ENCODE measurements around the gene RYR3. TPM values are rescaled to one million over a fixed set of nuclear protein-coding genes. Genes with fewer than 3 reads are reported as not detected.

The RYR3 gene
- total and polyA plus RNA-seq, 4 donors: 0.09 to 1.4 (median 0.47) TPM

DNA sequence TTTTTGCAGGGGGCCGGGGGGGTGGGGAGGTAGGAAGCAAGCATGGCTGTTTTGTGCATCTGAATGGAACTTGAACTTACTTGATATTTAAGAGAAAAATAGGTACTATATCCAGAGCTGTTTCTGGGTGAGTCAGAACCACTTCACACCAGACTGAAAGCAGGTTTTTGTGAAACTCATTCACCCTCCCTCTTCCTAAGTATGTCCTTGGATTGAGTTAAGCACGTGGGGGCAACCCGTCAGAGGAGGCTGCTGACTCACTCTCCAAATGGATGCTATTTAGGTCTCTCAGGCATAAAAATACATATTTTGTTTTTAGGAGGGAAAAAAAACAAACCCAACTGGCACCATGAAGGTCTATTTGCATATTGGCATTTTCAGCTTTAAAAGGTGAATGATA lies 270.3 kb downstream of the RYR3 start:
- Histone ChIP-seq H3K4me3 (no peak overlapping the region), H3K36me3 (ENCODE audit: control insufficient read depth in 4 of 4, insufficient read depth in 4 of 4, low read length in 4 of 4) (no peaks in the 10 kb centered on the region), H3K9me3 (ENCODE audit: control insufficient read depth in 4 of 4, insufficient read depth in 3 of 4, low read length in 3 of 4) (no peaks in the 10 kb centered on the region), H3K4me1 (ENCODE audit: control insufficient read depth in 5 of 5, insufficient read depth in 5 of 5, low read length in 5 of 5) (no peaks in the 10 kb centered on the region), H3K27ac (ENCODE audit: low read depth in 1 of 2, low read length in 1 of 2) (no peak overlapping the region), H3K27me3 (ENCODE audit: control insufficient read depth in 3 of 3, insufficient read depth in 3 of 3, low read length in 2 of 3) (no peaks in the 10 kb centered on the region), H3K9ac (ENCODE audit: insufficient read depth in 1 of 2, low read length in 2 of 2) (no peak overlapping the region)
- ATAC-seq (ENCODE audit: insufficient read depth, low FRiP score): peak; percentile 77
- TF ChIP-seq, protein P1, sequence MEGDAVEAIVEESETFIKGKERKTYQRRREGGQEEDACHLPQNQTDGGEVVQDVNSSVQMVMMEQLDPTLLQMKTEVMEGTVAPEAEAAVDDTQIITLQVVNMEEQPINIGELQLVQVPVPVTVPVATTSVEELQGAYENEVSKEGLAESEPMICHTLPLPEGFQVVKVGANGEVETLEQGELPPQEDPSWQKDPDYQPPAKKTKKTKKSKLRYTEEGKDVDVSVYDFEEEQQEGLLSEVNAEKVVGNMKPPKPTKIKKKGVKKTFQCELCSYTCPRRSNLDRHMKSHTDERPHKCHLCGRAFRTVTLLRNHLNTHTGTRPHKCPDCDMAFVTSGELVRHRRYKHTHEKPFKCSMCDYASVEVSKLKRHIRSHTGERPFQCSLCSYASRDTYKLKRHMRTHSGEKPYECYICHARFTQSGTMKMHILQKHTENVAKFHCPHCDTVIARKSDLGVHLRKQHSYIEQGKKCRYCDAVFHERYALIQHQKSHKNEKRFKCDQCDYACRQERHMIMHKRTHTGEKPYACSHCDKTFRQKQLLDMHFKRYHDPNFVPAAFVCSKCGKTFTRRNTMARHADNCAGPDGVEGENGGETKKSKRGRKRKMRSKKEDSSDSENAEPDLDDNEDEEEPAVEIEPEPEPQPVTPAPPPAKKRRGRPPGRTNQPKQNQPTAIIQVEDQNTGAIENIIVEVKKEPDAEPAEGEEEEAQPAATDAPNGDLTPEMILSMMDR (IDR thresholded peaks at IDR 0.05; ENCODE audit: control extremely low read depth, extremely low read depth): no peak
- WGBS, 2 donors: 40 to 46% methylated on average over 3 of the region's 3 CpGs
- peak; percentile 25 to 65 (median 26) for DNase-seq

DNA sequence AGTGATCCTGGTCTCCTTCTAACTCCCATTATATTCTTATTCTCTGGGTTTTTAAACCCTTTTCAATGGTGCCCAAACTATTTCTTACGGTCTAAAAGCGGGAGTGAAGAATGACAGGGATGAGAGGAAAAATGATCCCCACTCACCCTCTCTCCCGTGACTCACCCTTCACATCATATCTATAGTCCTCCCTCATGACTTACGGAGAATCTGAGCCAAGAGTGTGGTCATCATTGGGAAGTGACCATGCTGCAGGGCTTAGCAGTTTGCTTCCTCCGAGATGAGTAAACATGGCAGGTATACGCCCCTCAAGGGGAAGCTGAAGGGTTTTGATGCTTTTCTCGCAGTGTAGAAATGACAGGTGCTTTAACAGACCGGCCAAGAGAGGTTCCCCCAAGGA lies 274.0 kb downstream of the RYR3 start:
- H3K4me1 ChIP-seq (ENCODE audit: control insufficient read depth in 5 of 5, insufficient read depth in 5 of 5, low read length in 5 of 5): no peaks in the 10 kb centered on the region
- WGBS, 2 donors: 60 to 73% methylated on average over 8 of the region's 8 CpGs
- no peaks in the 10 kb centered on the region for H3K9me3 ChIP-seq (ENCODE audit: control insufficient read depth in 4 of 4, insufficient read depth in 3 of 4, low read length in 3 of 4)
- TF ChIP-seq, protein P1 (IDR thresholded peaks at IDR 0.05; ENCODE audit: control extremely low read depth, extremely low read depth): no peak
- H3K27me3 ChIP-seq (ENCODE audit: control insufficient read depth in 3 of 3, insufficient read depth in 3 of 3, low read length in 2 of 3): no peaks in the 10 kb centered on the region
- ATAC-seq (ENCODE audit: insufficient read depth, low FRiP score): no peak
- H3K36me3 ChIP-seq (ENCODE audit: control insufficient read depth in 4 of 4, insufficient read depth in 4 of 4, low read length in 4 of 4): no peaks in the 10 kb centered on the region
- DNase-seq: no peak
- H3K4me3 ChIP-seq: no peak overlapping the region
- no peak overlapping the region for H3K27ac ChIP-seq (ENCODE audit: low read depth in 1 of 2, low read length in 1 of 2)
- H3K9ac ChIP-seq (ENCODE audit: insufficient read depth in 1 of 2, low read length in 2 of 2): no peak overlapping the region

DNA sequence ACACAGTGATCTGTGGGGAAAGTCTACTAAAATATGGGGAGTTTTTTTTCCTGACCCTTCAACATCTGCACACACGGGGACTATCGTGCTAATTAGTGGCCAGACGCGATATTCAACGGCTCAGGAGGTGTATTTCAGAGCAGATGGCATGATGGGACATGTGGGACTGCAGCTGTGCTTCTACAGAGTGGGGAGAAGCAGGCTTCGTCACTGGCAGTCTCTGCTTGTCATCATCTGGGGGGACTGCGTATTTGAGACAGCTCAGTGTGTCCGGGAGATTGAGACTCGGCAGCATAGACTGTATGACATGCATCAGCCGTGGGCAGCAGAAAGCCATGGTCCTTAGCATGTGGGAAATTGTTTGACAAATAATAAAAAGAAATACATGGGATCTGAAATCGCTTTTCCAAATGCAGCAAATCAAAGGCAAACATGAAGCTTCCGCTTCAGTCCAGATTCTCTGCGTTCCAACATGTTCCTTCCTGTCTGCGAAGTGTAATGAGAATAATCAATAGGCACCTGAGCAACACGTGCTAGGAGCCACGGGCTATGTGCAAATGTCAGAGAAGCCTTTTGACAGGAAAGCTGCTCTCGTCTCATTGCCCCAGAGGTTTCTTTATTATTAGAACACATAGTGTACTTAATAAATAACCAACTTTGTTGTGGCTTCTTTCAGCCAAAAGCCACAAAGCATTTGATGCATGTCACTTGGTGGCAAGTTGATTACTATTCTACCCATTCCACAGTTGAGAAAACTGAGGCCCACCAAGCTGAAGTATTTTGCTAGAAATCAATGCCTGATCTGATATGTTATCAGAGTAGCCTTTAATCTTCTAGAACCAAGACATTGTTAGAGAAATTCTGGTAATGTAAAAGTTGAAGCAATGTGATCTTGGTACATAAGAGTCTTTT lies 276.3 kb downstream of the RYR3 start:
- TF ChIP-seq, protein P1 (IDR thresholded peaks at IDR 0.05; ENCODE audit: control extremely low read depth, extremely low read depth): no peak
- Histone ChIP-seq H3K4me1 (ENCODE audit: control insufficient read depth in 5 of 5, insufficient read depth in 5 of 5, low read length in 5 of 5) (no peaks in the 10 kb centered on the region), H3K4me3 (no peak overlapping the region), H3K27me3 (ENCODE audit: control insufficient read depth in 3 of 3, insufficient read depth in 3 of 3, low read length in 2 of 3) (no peaks in the 10 kb centered on the region), H3K27ac (ENCODE audit: low read depth in 1 of 2, low read length in 1 of 2) (no peak overlapping the region), H3K9me3 (ENCODE audit: control insufficient read depth in 4 of 4, insufficient read depth in 3 of 4, low read length in 3 of 4) (no peaks in the 10 kb centered on the region), H3K9ac (ENCODE audit: insufficient read depth in 1 of 2, low read length in 2 of 2) (no peak overlapping the region), H3K36me3 (ENCODE audit: control insufficient read depth in 4 of 4, insufficient read depth in 4 of 4, low read length in 4 of 4) (no peaks in the 10 kb centered on the region)
- DNase-seq: no peak
- ATAC-seq (ENCODE audit: insufficient read depth, low FRiP score): no peak
- WGBS, 2 donors: 81 to 84% methylated on average over 17 of the region's 17 CpGs

All from lung (tissue), 12 donors.